ENCODE results near the gene SSR1. TPM values are rescaled to one million over a fixed set of nuclear protein-coding genes. Genes with fewer than 3 reads are reported as not detected.

The SSR1 gene
- total RNA-seq, 1 donor from 2014 or later = 289 TPM

- peak; percentile 22 for DNase-seq (ENCODE audit: low read depth)
- H3K79me2 ChIP-seq (ENCODE audit: insufficient read depth, low read length) = no peaks in the 10 kb centered on the region
- Mint-ChIP-seq H3K4me3 (ENCODE audit: unreplicated experiment) (no peak overlapping the region), H3K9me3 (ENCODE audit: unreplicated experiment) (no peaks in the 10 kb centered on the region), H3K27me3 (ENCODE audit: low read depth, unreplicated experiment) (no peaks in the 10 kb centered on the region), H3K4me1 (ENCODE audit: low read depth, unreplicated experiment) (no peaks in the 10 kb centered on the region), H3K36me3 (ENCODE audit: low read depth, unreplicated experiment) (peaks cover 9% of the 10 kb centered on the region), H3K27ac (ENCODE audit: unreplicated experiment) (no peak overlapping the region)
- H3K27me3 ChIP-seq (ENCODE audit: insufficient read depth, low read length) = no peaks in the 10 kb centered on the region
- FAIRE-seq = no peak
- H3K9ac ChIP-seq (ENCODE audit: low read length) = no peak overlapping the region
- no peak overlapping the region for H3K27ac ChIP-seq (ENCODE audit: low read depth, low read length)
- no peak overlapping the region for H3K4me3 ChIP-seq (ENCODE audit: insufficient read depth, low read depth, low read length)
- no peak overlapping the region for H3K4me2 ChIP-seq (ENCODE audit: low read length)
- TF ChIP-seq EZH2 (IDR thresholded peaks at IDR 0.05; ENCODE audit: insufficient read depth, low read length) (no peak), CTCF (IDR thresholded peaks at IDR 0.05; ENCODE audit: insufficient read depth, low read depth, low read length) (no peak)
- H3K9me3 ChIP-seq (ENCODE audit: insufficient read depth, low read depth, low read length) = no peaks in the 10 kb centered on the region
- peaks cover 14% of the 10 kb centered on the region for H3K36me3 ChIP-seq (ENCODE audit: insufficient read depth, low read length)
- peaks cover 21% of the 10 kb centered on the region for H4K20me1 ChIP-seq (ENCODE audit: insufficient read depth, low read length)
- no peaks in the 10 kb centered on the region for H3K4me1 ChIP-seq (ENCODE audit: insufficient read depth, low read length)
- no peak overlapping the region for H2AFZ ChIP-seq (ENCODE audit: low read depth, low read length)
These were observed 63.6 kb downstream of the SSR1 start for GRCh38 chr6:7249391-7249790.

- no peaks in the 10 kb centered on the region for H3K79me2 ChIP-seq (ENCODE audit: insufficient read depth, low read length)
- no peak for TF ChIP-seq EZH2 (IDR thresholded peaks at IDR 0.05; ENCODE audit: insufficient read depth, low read length)
- TF ChIP-seq CTCF (IDR thresholded peaks at IDR 0.05; ENCODE audit: insufficient read depth, low read depth, low read length) = no peak
- FAIRE-seq (no peak), DNase-seq (ENCODE audit: low read depth) (no peak)
- H4K20me1 ChIP-seq (ENCODE audit: insufficient read depth, low read length) = peaks cover 27% of the 10 kb centered on the region
- Mint-ChIP-seq H3K4me1 (ENCODE audit: low read depth, unreplicated experiment) (peaks cover 10% of the 10 kb centered on the region), H3K9me3 (ENCODE audit: unreplicated experiment) (no peaks in the 10 kb centered on the region), H3K36me3 (ENCODE audit: low read depth, unreplicated experiment) (peaks cover 9% of the 10 kb centered on the region), H3K27ac (ENCODE audit: unreplicated experiment) (no peak overlapping the region), H3K4me3 (ENCODE audit: unreplicated experiment) (no peak overlapping the region), H3K27me3 (ENCODE audit: low read depth, unreplicated experiment) (no peaks in the 10 kb centered on the region)
- H3K4me2 ChIP-seq (ENCODE audit: low read length) = no peak overlapping the region
- H3K9me3 ChIP-seq (ENCODE audit: insufficient read depth, low read depth, low read length) = no peaks in the 10 kb centered on the region
- no peak overlapping the region for H3K9ac ChIP-seq (ENCODE audit: low read length)
- H3K4me1 ChIP-seq (ENCODE audit: insufficient read depth, low read length) = peaks cover 6% of the 10 kb centered on the region
- no peak overlapping the region for H3K27ac ChIP-seq (ENCODE audit: low read depth, low read length)
- H3K4me3 ChIP-seq (ENCODE audit: insufficient read depth, low read depth, low read length) = no peak overlapping the region
- H2AFZ ChIP-seq (ENCODE audit: low read depth, low read length) = no peak overlapping the region
- peaks cover 14% of the 10 kb centered on the region for H3K36me3 ChIP-seq (ENCODE audit: insufficient read depth, low read length)
- no peaks in the 10 kb centered on the region for H3K27me3 ChIP-seq (ENCODE audit: insufficient read depth, low read length)
These were observed 65.2 kb downstream of the SSR1 start for GRCh38 chr6:7247828-7248227.

- Mint-ChIP-seq H3K36me3 (ENCODE audit: low read depth, unreplicated experiment) (peaks cover 9% of the 10 kb centered on the region), H3K4me3 (ENCODE audit: unreplicated experiment) (no peak overlapping the region), H3K4me1 (ENCODE audit: low read depth, unreplicated experiment) (peaks cover 15% of the 10 kb centered on the region), H3K27ac (ENCODE audit: unreplicated experiment) (no peak overlapping the region), H3K27me3 (ENCODE audit: low read depth, unreplicated experiment) (no peaks in the 10 kb centered on the region), H3K9me3 (ENCODE audit: unreplicated experiment) (no peaks in the 10 kb centered on the region)
- FAIRE-seq = no peak
- DNase-seq (ENCODE audit: low read depth) = no peak
- Histone ChIP-seq H2AFZ (ENCODE audit: low read depth, low read length) (no peak overlapping the region), H3K36me3 (ENCODE audit: insufficient read depth, low read length) (peaks cover 14% of the 10 kb centered on the region), H3K79me2 (ENCODE audit: insufficient read depth, low read length) (no peaks in the 10 kb centered on the region), H3K9ac (ENCODE audit: low read length) (no peak overlapping the region), H3K9me3 (ENCODE audit: insufficient read depth, low read depth, low read length) (no peaks in the 10 kb centered on the region), H3K4me1 (ENCODE audit: insufficient read depth, low read length) (peaks cover 12% of the 10 kb centered on the region), H3K4me3 (ENCODE audit: insufficient read depth, low read depth, low read length) (no peak overlapping the region), H3K27me3 (ENCODE audit: insufficient read depth, low read length) (no peaks in the 10 kb centered on the region), H3K4me2 (ENCODE audit: low read length) (no peak overlapping the region), H4K20me1 (ENCODE audit: insufficient read depth, low read length) (peaks cover 32% of the 10 kb centered on the region), H3K27ac (ENCODE audit: low read depth, low read length) (no peak overlapping the region)
- TF ChIP-seq EZH2 (IDR thresholded peaks at IDR 0.05; ENCODE audit: insufficient read depth, low read length) (no peak), CTCF (IDR thresholded peaks at IDR 0.05; ENCODE audit: insufficient read depth, low read depth, low read length) (no peak)
These were observed 65.9 kb downstream of the SSR1 start for GRCh38 chr6:7247179-7247456.

Data from astrocyte (in vitro differentiated cells and primary cell).